HUES6 (cell line): Measurements from ENCODE around the gene FRMD4A.
"Not testable (repeated sequence)": the region's sequence is repeated elsewhere in the genome, so short reads cannot be mapped to it uniquely, and the experiment has no call there.

ENCODE experiments used
- H3K27ac ChIP-seq: 2 replicates; pipeline ENCODE4 v1.7.0; 2013; ENCODE audit warnings: low read depth, mild to moderate bottlenecking, low read length, inconsistent platforms
- H3K27me3 ChIP-seq: 2 replicates; pipeline ENCODE4 v1.6.1; 2013; ENCODE audit warnings: low read length; ENCODE audit not compliant: control insufficient read depth, insufficient read depth
- H3K36me3 ChIP-seq: 2 replicates; pipeline ENCODE4 v1.6.1; 2013; ENCODE audit warnings: low read length; ENCODE audit not compliant: control insufficient read depth, insufficient read depth
- H3K4me1 ChIP-seq: 2 replicates; pipeline ENCODE4 v1.6.1; 2013; ENCODE audit warnings: low read length; ENCODE audit not compliant: control insufficient read depth, insufficient read depth
- H3K4me3 ChIP-seq: 2 replicates; pipeline ENCODE4 v1.5.1; 2013; ENCODE audit warnings: low read depth, low read length
- H3K9ac ChIP-seq: one replicate; pipeline ENCODE4 v1.6.1; 2013; ENCODE audit warnings: mild to moderate bottlenecking, low read length
- H3K9me3 ChIP-seq: 2 replicates; pipeline ENCODE4 v1.6.1; 2013; ENCODE audit warnings: low read depth, low read length; ENCODE audit not compliant: control insufficient read depth, insufficient read depth

FRMD4A gene

GRCh38 chr10:13909516-13910258, 421.0 kb downstream of the FRMD4A start:
- no peaks in the 10 kb centered on the region for H3K4me1 ChIP-seq
- H3K4me3 ChIP-seq, result no peak overlapping the region
- H3K9ac ChIP-seq, result no peak overlapping the region
- H3K9me3 ChIP-seq, result no peaks in the 10 kb centered on the region
- H3K27me3 ChIP-seq, result no peaks in the 10 kb centered on the region
- no peak overlapping the region for H3K27ac ChIP-seq
- no peaks in the 10 kb centered on the region for H3K36me3 ChIP-seq

- Histone ChIP-seq H3K36me3 (no peaks in the 10 kb centered on the region), H3K4me1 (peaks cover 7% of the 10 kb centered on the region), H3K27me3 (no peaks in the 10 kb centered on the region), H3K4me3 (no peak overlapping the region), H3K9ac (no peak overlapping the region), H3K27ac (no peak overlapping the region), H3K9me3 (no peaks in the 10 kb centered on the region)
Measured at GRCh38 chr10:13908475-13908874, 422.2 kb downstream of the FRMD4A start.

- no peak overlapping the region for H3K9ac ChIP-seq
- no peaks in the 10 kb centered on the region for H3K27me3 ChIP-seq
- no peak overlapping the region for H3K27ac ChIP-seq
- peaks cover 7% of the 10 kb centered on the region for H3K4me1 ChIP-seq
- no peak overlapping the region for H3K4me3 ChIP-seq
- H3K36me3 ChIP-seq, result no peaks in the 10 kb centered on the region
- H3K9me3 ChIP-seq, result no peaks in the 10 kb centered on the region
Measured at GRCh38 chr10:13907570-13907969, 423.2 kb downstream of the FRMD4A start.

GRCh38 chr10:13905281-13905680, 425.4 kb downstream of the FRMD4A start:
- Histone ChIP-seq H3K4me1 (peaks cover 7% of the 10 kb centered on the region), H3K27me3 (no peaks in the 10 kb centered on the region), H3K9me3 (no peaks in the 10 kb centered on the region), H3K27ac (no peak overlapping the region), H3K36me3 (no peaks in the 10 kb centered on the region), H3K4me3 (no peak overlapping the region), H3K9ac (no peak overlapping the region)

GRCh38 chr10:13904064-13904463, 426.7 kb downstream of the FRMD4A start:
- Histone ChIP-seq H3K9ac (no peak overlapping the region), H3K4me3 (no peak overlapping the region), H3K4me1 (peaks cover 7% of the 10 kb centered on the region), H3K27me3 (no peaks in the 10 kb centered on the region), H3K36me3 (no peaks in the 10 kb centered on the region), H3K27ac (no peak overlapping the region), H3K9me3 (no peaks in the 10 kb centered on the region)

GRCh38 chr10:13902868-13903587, 427.7 kb downstream of the FRMD4A start:
- Histone ChIP-seq H3K9ac (no peak overlapping the region), H3K27ac (no peak overlapping the region), H3K4me3 (no peak overlapping the region), H3K27me3 (no peaks in the 10 kb centered on the region), H3K9me3 (no peaks in the 10 kb centered on the region), H3K4me1 (peaks cover 7% of the 10 kb centered on the region), H3K36me3 (no peaks in the 10 kb centered on the region)

- Histone ChIP-seq H3K27ac (no peak overlapping the region), H3K4me3 (no peak overlapping the region), H3K4me1 (peaks cover 7% of the 10 kb centered on the region), H3K36me3 (no peaks in the 10 kb centered on the region), H3K9me3 (no peaks in the 10 kb centered on the region), H3K27me3 (no peaks in the 10 kb centered on the region), H3K9ac (no peak overlapping the region)
Measured at GRCh38 chr10:13899941-13900340, 430.8 kb downstream of the FRMD4A start.

- H3K36me3 ChIP-seq, H3K27ac ChIP-seq, H3K9ac ChIP-seq, H3K4me3 ChIP-seq, H3K9me3 ChIP-seq: not testable (repeated sequence)
- Histone ChIP-seq H3K27me3 (peaks cover 17% of the 10 kb centered on the region), H3K4me1 (peaks cover 20% of the 10 kb centered on the region; the same call in 1 of the 2 replicates)
Measured at GRCh38 chr10:13896146-13896545, 434.6 kb downstream of the FRMD4A start.

GRCh38 chr10:13894412-13895093, 436.2 kb downstream of the FRMD4A start:
- no peak overlapping the region for H3K27ac ChIP-seq
- H3K9me3 ChIP-seq, result no peaks in the 10 kb centered on the region
- peaks cover 28% of the 10 kb centered on the region for H3K4me1 ChIP-seq
- no peak overlapping the region for H3K9ac ChIP-seq
- H3K4me3 ChIP-seq, result no peak overlapping the region
- H3K36me3 ChIP-seq, result no peaks in the 10 kb centered on the region
- peaks cover 32% of the 10 kb centered on the region for H3K27me3 ChIP-seq

GRCh38 chr10:13893926-13894325, 436.8 kb downstream of the FRMD4A start:
- peaks cover 36% of the 10 kb centered on the region for H3K27me3 ChIP-seq
- H3K4me3 ChIP-seq, result no peak overlapping the region
- peaks cover 28% of the 10 kb centered on the region for H3K4me1 ChIP-seq
- H3K9ac ChIP-seq, result no peak overlapping the region
- H3K27ac ChIP-seq, result no peak overlapping the region
- H3K9me3 ChIP-seq, result no peaks in the 10 kb centered on the region
- H3K36me3 ChIP-seq, result no peaks in the 10 kb centered on the region

- H3K27me3 ChIP-seq, result peaks cover 36% of the 10 kb centered on the region
- H3K36me3 ChIP-seq, result no peaks in the 10 kb centered on the region
- peaks cover 28% of the 10 kb centered on the region for H3K4me1 ChIP-seq
- H3K9ac ChIP-seq, result no peak overlapping the region
- no peak overlapping the region for H3K27ac ChIP-seq
- no peaks in the 10 kb centered on the region for H3K9me3 ChIP-seq
- H3K4me3 ChIP-seq, result no peak overlapping the region
Measured at GRCh38 chr10:13892871-13893270, 437.9 kb downstream of the FRMD4A start.
